DND-41 (cell line): ENCODE results near the gene INPP5A.

Experiments used
- CTCF ChIP-seq: IDR thresholded peaks from 2 replicates; pipeline ENCODE4 v1.5.1; 2012; ENCODE audit warnings: borderline replicate concordance, low read length, moderate library complexity, mild to moderate bottlenecking; ENCODE audit not compliant: poor library complexity, severe bottlenecking; ENCODE audit errors: extremely low read depth
- EZH2 ChIP-seq: IDR thresholded peaks from 3 replicates; pipeline ENCODE4 v1.6.1; 2012; ENCODE audit warnings: borderline replicate concordance, low read depth, mild to moderate bottlenecking, moderate library complexity, low read length, inconsistent platforms; ENCODE audit not compliant: severe bottlenecking

GRCh38 chr10:132677473-132678227 is 140.1 kb downstream of the INPP5A start:
- TF ChIP-seq CTCF (no peak), EZH2 (no peak)
